ENCODE data around the gene FLOT2. TPM values are rescaled to one million over a fixed set of nuclear protein-coding genes. Genes with fewer than 3 reads are reported as not detected.
"Not testable (repeated sequence)": the region's sequence is repeated elsewhere in the genome, so short reads cannot be mapped to it uniquely, and the experiment has no call there.

Gene FLOT2
- total RNA-seq, 8 experiments from 2014 or later = 22.2 to 61.3 (median 39.7) TPM

GRCh38 chr17:28912281-28912937 is 14.9 kb upstream of the FLOT2 start:
- peak in 1 of 8 experiments; percentile 20 for ATAC-seq (replicated peaks in 6 of 8)
- in situ Hi-C loops (cut with MboI; ENCODE audit: low pct_unique_long_range_greater_than_20kb in 2 of 9, low sequenced_read_pairs in 9 of 9, unreplicated experiment in 9 of 9) = loop anchor here in 2 of 9 experiments (25.0 kb wide), 1 partner anchor 150 kb away; no protein-coding TSS in a partner anchor
- WGBS, 10 experiments = 60 to 100% (median 90%) methylated on average over 1 to 8 of the region's 20 CpGs; no CpG with 5 or more reads in 1 of the 10 experiments

GRCh38 chr17:28911411-28912045 is 14.0 kb upstream of the FLOT2 start:
- Histone ChIP-seq H3K4me3 (no peak overlapping the region), H3K4me1 (replicated peaks in 1 of 2) (peaks cover 3 to 5% of the 10 kb centered on the region in 2 donors), H3K27ac (no peak overlapping the region)
- 93 to 100% (median 100%) methylated on average over 1 to 8 of the region's 13 CpGs; no CpG with 5 or more reads in 4 of the 10 experiments for WGBS, 10 experiments
- in situ Hi-C loops (cut with MboI; ENCODE audit: low pct_unique_long_range_greater_than_20kb in 2 of 9, low sequenced_read_pairs in 9 of 9, unreplicated experiment in 9 of 9) = loop anchor here in 2 of 9 experiments (25.0 kb wide), 1 partner anchor 149 kb away; no protein-coding TSS in a partner anchor
- ATAC-seq (replicated peaks in 6 of 8) = no peak

More at GRCh38 chr17:28912281-28912937, 14.9 kb upstream of the FLOT2 start:
- Histone ChIP-seq H3K4me3 (no peak overlapping the region), H3K27ac (no peak overlapping the region), H3K4me1 (replicated peaks in 1 of 2) (peaks cover 3 to 5% of the 10 kb centered on the region in 2 donors)

- WGBS, 10 experiments = no CpG with 5 or more reads among the region's 1 CpG
- no peak overlapping the region for H3K4me3 ChIP-seq
- in situ Hi-C loops (cut with MboI; ENCODE audit: low pct_unique_long_range_greater_than_20kb in 2 of 9, low sequenced_read_pairs in 9 of 9, unreplicated experiment in 9 of 9) = loop anchor here in 2 of 9 experiments (25.0 kb wide), 1 partner anchor 148 kb away; no protein-coding TSS in a partner anchor
- peak in 1 of 8 experiments; percentile 19 for ATAC-seq (replicated peaks in 6 of 8)
- peaks cover 3 to 5% of the 10 kb centered on the region in 2 donors for H3K4me1 ChIP-seq (replicated peaks in 1 of 2)
- H3K27ac ChIP-seq = peak overlapping the region in 1 of 2 donors; percentile 24
Measured at GRCh38 chr17:28910534-28910933, 13.0 kb upstream of the FLOT2 start.

- in situ Hi-C loops (cut with MboI; ENCODE audit: low pct_unique_long_range_greater_than_20kb in 2 of 9, low sequenced_read_pairs in 9 of 9, unreplicated experiment in 9 of 9) = loop anchor here in 2 of 9 experiments (25.0 kb wide), 1 partner anchor 146 kb away; no protein-coding TSS in a partner anchor
- Histone ChIP-seq H3K4me3 (no peak overlapping the region), H3K4me1 (replicated peaks in 1 of 2) (peaks cover 3 to 5% of the 10 kb centered on the region in 2 donors), H3K27ac (peak overlapping the region; percentile 20 to 40)
- WGBS, 10 experiments = 0 to 79% (median 57%) methylated on average over 1 to 6 of the region's 6 CpGs; no CpG with 5 or more reads in 3 of the 10 experiments
- ATAC-seq (replicated peaks in 6 of 8) = peak in 6 of 8 experiments; percentile 6 to 63 (median 40)
Measured at GRCh38 chr17:28908640-28909167, 11.2 kb upstream of the FLOT2 start.

- WGBS, 10 experiments = 60 to 93% (median 80%) methylated on average over 1 to 3 of the region's 3 CpGs; no CpG with 5 or more reads in 3 of the 10 experiments
- no peak for ATAC-seq (replicated peaks in 6 of 8)
- peak overlapping the region in 1 of 2 donors; percentile 20 for H3K27ac ChIP-seq
- H3K4me3 ChIP-seq = no peak overlapping the region
- in situ Hi-C loops (cut with MboI; ENCODE audit: low pct_unique_long_range_greater_than_20kb in 2 of 9, low sequenced_read_pairs in 9 of 9, unreplicated experiment in 9 of 9) = loop anchor here in 2 of 9 experiments (25.0 kb wide), 1 partner anchor 146 kb away; no protein-coding TSS in a partner anchor
- H3K4me1 ChIP-seq (replicated peaks in 1 of 2) = peaks cover 3 to 5% of the 10 kb centered on the region in 2 donors
Measured at GRCh38 chr17:28907709-28908475, 10.4 kb upstream of the FLOT2 start.

- ATAC-seq (replicated peaks in 6 of 8) = peak in 3 of 8 experiments; percentile 41 to 60 (median 57)
- WGBS, 10 experiments = 0 to 100% (median 47%) methylated on average over 1 to 5 of the region's 7 CpGs; no CpG with 5 or more reads in 6 of the 10 experiments
- in situ Hi-C loops (cut with MboI; ENCODE audit: low pct_unique_long_range_greater_than_20kb in 2 of 9, low sequenced_read_pairs in 9 of 9, unreplicated experiment in 9 of 9) = loop anchor here in 2 of 9 experiments (25.0 kb wide), 1 partner anchor 145 kb away; no protein-coding TSS in a partner anchor
- Histone ChIP-seq H3K4me1 (replicated peaks in 1 of 2) (peaks cover 3 to 5% of the 10 kb centered on the region in 2 donors), H3K4me3 (no peak overlapping the region), H3K27ac (no peak overlapping the region)
Measured at GRCh38 chr17:28906706-28907438, 9.3 kb upstream of the FLOT2 start.

- H3K4me3 ChIP-seq = no peak overlapping the region
- in situ Hi-C loops (cut with MboI; ENCODE audit: low pct_unique_long_range_greater_than_20kb in 2 of 9, low sequenced_read_pairs in 9 of 9, unreplicated experiment in 9 of 9) = loop anchor here in 2 of 9 experiments (25.0 kb wide), 1 partner anchor 144 kb away; no protein-coding TSS in a partner anchor
- ATAC-seq (replicated peaks in 6 of 8) = no peak
- no peak overlapping the region for H3K27ac ChIP-seq
- peaks cover 6 to 9% of the 10 kb centered on the region in 2 donors for H3K4me1 ChIP-seq (replicated peaks in 1 of 2)
- WGBS, 10 experiments = 50 to 100% (median 100%) methylated on average over 1 to 4 of the region's 9 CpGs; no CpG with 5 or more reads in 6 of the 10 experiments
Measured at GRCh38 chr17:28906276-28906675, 8.7 kb upstream of the FLOT2 start.

GRCh38 chr17:28904800-28905199 is 7.3 kb upstream of the FLOT2 start:
- no peak for ATAC-seq (replicated peaks in 6 of 8)
- H3K27ac ChIP-seq = no peak overlapping the region

GRCh38 chr17:28903546-28903841 is 6.0 kb upstream of the FLOT2 start:
- not testable (repeated sequence) for H3K4me3 ChIP-seq; H3K4me1 ChIP-seq (replicated peaks in 1 of 2); H3K27ac ChIP-seq; ATAC-seq (replicated peaks in 6 of 8)
- in situ Hi-C loops (cut with MboI; ENCODE audit: low pct_unique_long_range_greater_than_20kb in 2 of 9, low sequenced_read_pairs in 9 of 9, unreplicated experiment in 9 of 9) = loop anchor here in 2 of 9 experiments (25.0 kb wide), 1 partner anchor 141 kb away; no protein-coding TSS in a partner anchor
- WGBS, 10 experiments = 0 to 100% methylated on average over 1 to 3 of the region's 5 CpGs; no CpG with 5 or more reads in 8 of the 10 experiments

More at GRCh38 chr17:28904800-28905199, 7.3 kb upstream of the FLOT2 start:
- 59 to 80% (median 80%) methylated on average over 1 to 3 of the region's 4 CpGs; no CpG with 5 or more reads in 7 of the 10 experiments for WGBS, 10 experiments
- H3K4me3 ChIP-seq = no peak overlapping the region
- in situ Hi-C loops (cut with MboI; ENCODE audit: low pct_unique_long_range_greater_than_20kb in 2 of 9, low sequenced_read_pairs in 9 of 9, unreplicated experiment in 9 of 9) = loop anchor here in 2 of 9 experiments (25.0 kb wide), 1 partner anchor 142 kb away; no protein-coding TSS in a partner anchor
- H3K4me1 ChIP-seq (replicated peaks in 1 of 2) = peaks cover 8 to 13% of the 10 kb centered on the region in 2 donors

GRCh38 chr17:28902819-28903545 is 5.4 kb upstream of the FLOT2 start, which contains the start of gene DHRS13:
TSS of gene DHRS13 (minus strand) at chr17:28903079. CDS start at chr17:28902944, 135 bp downstream.
- peak; percentile 76 to 93 (median 90) for ATAC-seq (replicated peaks in 6 of 8)
- Histone ChIP-seq H3K4me3 (peak within 1 kb of the TSS; percentile 48 to 82 (median 58)), H3K27ac (peak within 1 kb of the TSS; percentile 79 to 80), H3K4me1 (replicated peaks in 1 of 2) (peaks cover 3 to 10% of the 10 kb centered on the region in 2 donors)
- in situ Hi-C loops (cut with MboI; ENCODE audit: low pct_unique_long_range_greater_than_20kb in 2 of 9, low sequenced_read_pairs in 9 of 9, unreplicated experiment in 9 of 9) = loop anchor here in 2 of 9 experiments (25.0 kb wide), 1 partner anchor 141 kb away; no protein-coding TSS in a partner anchor
- WGBS, 10 experiments = 0 to 40% (median 0%) methylated on average over 1 to 20 of the region's 55 CpGs; no CpG with 5 or more reads in 5 of the 10 experiments
